Testis (tissue), 3 donors: ENCODE results near the gene FGF4. TPM values are rescaled to one million over a fixed set of nuclear protein-coding genes. Genes with fewer than 3 reads are reported as not detected.

Experiments used
- DNase-seq: peaks from one replicate; pipeline ENCODE4 v3.0.0-alpha.2; 2019
- H3K27ac ChIP-seq, 2 donors: fragments of 200-600 bp; sonication (generic); one replicate each; pipeline ENCODE4 v1.5.1; 2019
- H3K27me3 ChIP-seq: fragments of 200-600 bp; sonication (generic); one replicate; pipeline ENCODE4 v1.5.1; 2019
- H3K36me3 ChIP-seq: fragments of 200-600 bp; sonication (generic); one replicate; pipeline ENCODE4 v1.5.1; 2017; ENCODE audit warnings: low read depth; ENCODE audit errors: missing control alignments
- H3K4me1 ChIP-seq: fragments of 200-600 bp; sonication (generic); one replicate; pipeline ENCODE4 v1.5.1; 2019
- H3K4me3 ChIP-seq, 2 donors: fragments of 200-600 bp; sonication (generic); one replicate each; pipeline ENCODE4 v1.5.1; 2017 to 2019
- H3K9me3 ChIP-seq: fragments of 200-600 bp; sonication (generic); one replicate; pipeline ENCODE4 v1.5.1; 2017
- CTCF ChIP-seq, 3 experiments: fragments of 450-650 bp in 2 of 3; fragments of 200-600 bp in 1 of 3; sonication (generic) in 1 of 3; IDR thresholded peaks; one replicate each; pipeline ENCODE4 v1.5.1; 2016 to 2019; ENCODE audit warnings: antibody characterized with exemption in 3 of 3, mild to moderate bottlenecking in 2 of 3, moderate library complexity in 1 of 3
- POLR2A ChIP-seq: fragments of 450-650 bp; IDR thresholded peaks from one replicate; pipeline ENCODE4 v1.6.1; 2017; ENCODE audit warnings: antibody characterized with exemption, mild to moderate bottlenecking, moderate library complexity
- WGBS, 2 donors: methylation state at CpG; one replicate each; pipeline ENCODE4 v1.1.5; 2018; 5-methylcytosine and 5-hydroxymethylcytosine counted together
- intact Hi-C: fragments of 100-400 bp; cut with DNase I; formaldehyde crosslinking; loops from one replicate; pipeline ENCODE4 v1.15.1; 2023; ENCODE audit warnings: low total_unique reads
- polyA plus RNA-seq: library from polyadenylated mRNA; stranded (reverse); fragments of 350-450 nt; fragmentation: Illumina TruSeq; extraction: RNeasy Lipid Tissue Mini Kit (QIAGEN cat#74804); gene quantifications from one replicate; pipeline ENCODE4 v1.2.3, GENCODE V29; 2014; ENCODE audit warnings: low read depth, low replicate concordance; ENCODE audit not compliant: insufficient read depth
- total RNA-seq, 2 donors: library from RNA; depleted of rRNA; stranded (reverse); fragments of >200 nt; gene quantifications; one replicate each; pipeline ENCODE4 v1.2.3, GENCODE V29; 2016

FGF4 gene
- total and polyA plus RNA-seq, 3 donors from 2014 or later: 0.28 to 2.8 (median 0.87) TPM

- TF ChIP-seq CTCF (IDR thresholded peaks at IDR 0.05) (no peak), POLR2A (no peak)
- H3K27ac ChIP-seq: no peak overlapping the region
- no peaks in the 10 kb centered on the region for H3K27me3 ChIP-seq
- DNase-seq: no peak
- H3K9me3 ChIP-seq: no peaks in the 10 kb centered on the region
- no peaks in the 10 kb centered on the region for H3K36me3 ChIP-seq
- no peak overlapping the region for H3K4me3 ChIP-seq
- WGBS, 2 donors: 100% methylated on average over 1 to 3 of the region's 3 CpGs
- H3K4me1 ChIP-seq: no peaks in the 10 kb centered on the region
- intact Hi-C loops: no loop called here
Observed at GRCh38 chr11:69734841-69735240, 40.3 kb downstream of the FGF4 start.

- intact Hi-C loops: no loop called here
- no peak overlapping the region for H3K27ac ChIP-seq
- TF ChIP-seq POLR2A (no peak), CTCF (IDR thresholded peaks at IDR 0.05) (no peak)
Observed at GRCh38 chr11:69734367-69734766, 40.8 kb downstream of the FGF4 start.

GRCh38 chr11:69732910-69733309 is 42.2 kb downstream of the FGF4 start:
- Histone ChIP-seq H3K36me3 (no peaks in the 10 kb centered on the region), H3K27me3 (no peaks in the 10 kb centered on the region), H3K27ac (no peak overlapping the region), H3K4me3 (no peak overlapping the region), H3K4me1 (no peaks in the 10 kb centered on the region), H3K9me3 (no peaks in the 10 kb centered on the region)
- intact Hi-C loops: no loop called here
- TF ChIP-seq CTCF (IDR thresholded peaks at IDR 0.05) (no peak), POLR2A (no peak)
- WGBS, 2 donors: 81 to 86% methylated on average over 1 to 7 of the region's 7 CpGs
- no peak for DNase-seq

More at GRCh38 chr11:69734367-69734766, 40.8 kb downstream of the FGF4 start:
- DNase-seq: no peak
- H3K4me3 ChIP-seq: no peak overlapping the region
- H3K4me1 ChIP-seq: no peaks in the 10 kb centered on the region
- no peaks in the 10 kb centered on the region for H3K36me3 ChIP-seq
- H3K9me3 ChIP-seq: no peaks in the 10 kb centered on the region
- H3K27me3 ChIP-seq: no peaks in the 10 kb centered on the region
- 98 to 100% methylated on average over 2 of the region's 2 CpGs for WGBS, 2 donors

- WGBS, 2 donors: 91 to 100% methylated on average over 2 to 11 of the region's 11 CpGs
- Histone ChIP-seq H3K9me3 (no peaks in the 10 kb centered on the region), H3K4me1 (no peaks in the 10 kb centered on the region), H3K4me3 (no peak overlapping the region), H3K27me3 (no peaks in the 10 kb centered on the region), H3K27ac (no peak overlapping the region), H3K36me3 (no peaks in the 10 kb centered on the region)
- intact Hi-C loops: no loop called here
- TF ChIP-seq POLR2A (no peak), CTCF (IDR thresholded peaks at IDR 0.05) (no peak)
- DNase-seq: no peak
Observed at GRCh38 chr11:69731110-69731509, 44.0 kb downstream of the FGF4 start.

GRCh38 chr11:69730500-69730899 is 44.6 kb downstream of the FGF4 start:
- Histone ChIP-seq H3K36me3 (no peaks in the 10 kb centered on the region), H3K27ac (no peak overlapping the region), H3K4me1 (no peaks in the 10 kb centered on the region), H3K4me3 (no peak overlapping the region), H3K9me3 (no peaks in the 10 kb centered on the region), H3K27me3 (no peaks in the 10 kb centered on the region)
- intact Hi-C loops: no loop called here
- no peak for DNase-seq
- 81 to 85% methylated on average over 8 of the region's 8 CpGs for WGBS, 2 donors
- TF ChIP-seq CTCF (IDR thresholded peaks at IDR 0.05): no peak
- no peak for TF ChIP-seq POLR2A
